NCI-H1694 treated with DMSO at 0.1 percent for 48 hours (cell line): Measurements from ENCODE around the gene NR1H2.
A peak's percentile ranks its signal among the peaks of the same experiment; 100 is the strongest.
"Not testable (repeated sequence)": the region's sequence is repeated elsewhere in the genome, so short reads cannot be mapped to it uniquely, and the experiment has no call there.

ENCODE experiments used
- DNase-seq: peaks from one replicate; lab custom pipeline; 2025; lab: John Stamatoyannopoulos, UW

The NR1H2 gene

GRCh38 chr19:50344661-50345318 is 31.5 kb upstream of the NR1H2 start:
- no peak for DNase-seq

- DNase-seq = not testable (repeated sequence)
Observed at GRCh38 chr19:50347089-50347581, 29.1 kb upstream of the NR1H2 start.

- no peak for DNase-seq
Observed at GRCh38 chr19:50349277-50350057, 26.8 kb upstream of the NR1H2 start.

GRCh38 chr19:50352242-50352641 is 24.0 kb upstream of the NR1H2 start:
- DNase-seq = no peak

GRCh38 chr19:50353487-50353880 is 22.8 kb upstream of the NR1H2 start:
- DNase-seq = not testable (repeated sequence)

GRCh38 chr19:50356691-50357177 is 19.5 kb upstream of the NR1H2 start:
- no peak for DNase-seq

GRCh38 chr19:50357178-50358100 is 18.8 kb upstream of the NR1H2 start:
- peak; percentile 61 for DNase-seq

GRCh38 chr19:50358483-50359327 is 17.6 kb upstream of the NR1H2 start:
- no peak for DNase-seq

- no peak for DNase-seq
Observed at GRCh38 chr19:50359328-50359818, 16.9 kb upstream of the NR1H2 start.

GRCh38 chr19:50361290-50362029 is 14.8 kb upstream of the NR1H2 start:
- no peak for DNase-seq

- DNase-seq = no peak
Observed at GRCh38 chr19:50362030-50362412, 14.2 kb upstream of the NR1H2 start.

- no peak for DNase-seq
Observed at GRCh38 chr19:50362656-50363424, 13.4 kb upstream of the NR1H2 start.

- DNase-seq = no peak
Observed at GRCh38 chr19:50365434-50366306, 10.6 kb upstream of the NR1H2 start, which contains the start of gene NAPSA. NAPSA (minus strand) TSS chr19:50365639; CDS start chr19:50365621, 18 bp downstream.

GRCh38 chr19:50368649-50369570 is 7.3 kb upstream of the NR1H2 start:
- peak; percentile 52 for DNase-seq

GRCh38 chr19:50371914-50372475 is 4.3 kb upstream of the NR1H2 start:
- no peak for DNase-seq

GRCh38 chr19:50377051-50377461 is 799 bp downstream of the NR1H2 start:
- no peak for DNase-seq

GRCh38 chr19:50377517-50377916 is 1.3 kb downstream of the NR1H2 start:
- DNase-seq = no peak
